22Rv1 (cell line): Measurements from ENCODE around the gene RELA.

Experiments
- ZFX ChIP-seq: fragments of 450-650 bp; IDR thresholded peaks from 2 replicates; pipeline ENCODE4 v1.6.1; 2017; ENCODE audit warnings: antibody characterized with exemption, borderline replicate concordance
- TF ChIP-seq, protein P1 (sequence below): fragments of 450-650 bp; IDR thresholded peaks from 2 replicates; pipeline ENCODE4 v1.5.1; 2017; ENCODE audit warnings: mild to moderate bottlenecking

DNA sequence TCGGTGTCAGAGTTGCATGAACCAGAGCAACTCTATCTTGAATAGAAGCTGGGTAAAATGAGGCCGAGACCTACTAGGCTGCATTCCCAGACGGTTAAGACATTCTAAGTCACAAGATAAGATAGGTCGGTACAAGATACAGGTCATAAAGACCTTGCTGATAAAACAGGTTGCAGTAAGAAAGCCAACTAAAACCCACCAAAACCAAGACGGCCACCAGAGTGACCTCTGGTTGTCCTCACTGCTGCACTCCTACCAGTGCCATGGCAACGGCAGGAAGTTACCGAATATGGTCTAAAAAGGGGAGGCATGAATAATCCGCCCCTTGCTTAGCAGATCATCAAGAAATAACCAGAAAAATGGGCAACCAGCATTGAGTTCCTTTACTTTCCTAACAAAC lies 46.9 kb upstream of the RELA start:
- TF ChIP-seq, protein P1, sequence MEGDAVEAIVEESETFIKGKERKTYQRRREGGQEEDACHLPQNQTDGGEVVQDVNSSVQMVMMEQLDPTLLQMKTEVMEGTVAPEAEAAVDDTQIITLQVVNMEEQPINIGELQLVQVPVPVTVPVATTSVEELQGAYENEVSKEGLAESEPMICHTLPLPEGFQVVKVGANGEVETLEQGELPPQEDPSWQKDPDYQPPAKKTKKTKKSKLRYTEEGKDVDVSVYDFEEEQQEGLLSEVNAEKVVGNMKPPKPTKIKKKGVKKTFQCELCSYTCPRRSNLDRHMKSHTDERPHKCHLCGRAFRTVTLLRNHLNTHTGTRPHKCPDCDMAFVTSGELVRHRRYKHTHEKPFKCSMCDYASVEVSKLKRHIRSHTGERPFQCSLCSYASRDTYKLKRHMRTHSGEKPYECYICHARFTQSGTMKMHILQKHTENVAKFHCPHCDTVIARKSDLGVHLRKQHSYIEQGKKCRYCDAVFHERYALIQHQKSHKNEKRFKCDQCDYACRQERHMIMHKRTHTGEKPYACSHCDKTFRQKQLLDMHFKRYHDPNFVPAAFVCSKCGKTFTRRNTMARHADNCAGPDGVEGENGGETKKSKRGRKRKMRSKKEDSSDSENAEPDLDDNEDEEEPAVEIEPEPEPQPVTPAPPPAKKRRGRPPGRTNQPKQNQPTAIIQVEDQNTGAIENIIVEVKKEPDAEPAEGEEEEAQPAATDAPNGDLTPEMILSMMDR = no peak
- no peak for TF ChIP-seq ZFX
